Mammary epithelial cell (primary cell): ENCODE measurements around the gene CD81.

ENCODE experiments used
- EZH2 ChIP-seq: IDR thresholded peaks from 2 replicates; pipeline ENCODE4 v1.6.1; 2012; ENCODE audit warnings: low read length, inconsistent platforms, borderline replicate concordance
- TF ChIP-seq, protein P1 (sequence below), 2 donors: IDR thresholded peaks in 1 of 2; conservative IDR thresholded peaks in 1 of 2; 2 replicates each; pipeline ENCODE4 v1.5.1; 2011 to 2012; ENCODE audit warnings: inconsistent platforms in 2 of 2, low read length in 2 of 2, mild to moderate bottlenecking in 2 of 2, control low read depth in 1 of 2, low read depth in 1 of 2; ENCODE audit not compliant: insufficient read depth in 1 of 2; ENCODE audit errors: extremely low read depth in 1 of 2

DNA sequence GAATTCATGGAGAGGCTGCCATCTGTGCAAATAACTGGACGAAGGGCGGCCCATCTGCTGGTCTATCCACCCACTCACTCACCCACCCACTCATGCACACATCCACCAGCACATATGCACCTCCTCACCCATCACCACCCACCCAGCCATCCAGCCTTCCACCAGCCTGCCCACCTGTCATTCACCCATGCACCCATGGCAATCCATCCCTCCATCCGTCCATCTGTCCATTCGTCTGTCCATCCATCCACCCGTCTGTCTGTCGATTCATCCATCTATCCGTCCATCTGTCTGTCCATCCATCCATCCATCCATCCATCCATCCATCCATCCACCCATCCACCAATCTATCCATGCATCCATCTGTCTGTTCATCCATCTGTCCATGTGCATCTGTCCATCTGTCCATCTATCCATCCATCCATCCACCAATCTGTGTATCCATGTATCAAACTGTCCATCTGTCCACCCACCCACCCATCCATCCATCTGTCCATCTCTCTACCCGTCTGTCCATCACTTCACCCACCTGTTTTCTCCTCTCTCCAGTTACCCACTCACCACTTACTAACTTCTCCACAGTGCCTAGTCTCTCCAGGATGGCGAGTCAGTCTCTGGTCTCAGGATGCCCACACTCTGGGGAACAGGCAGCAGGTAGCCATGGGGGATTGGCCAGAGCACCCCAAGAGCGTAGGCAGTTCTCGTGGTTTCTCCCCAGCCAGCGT lies 58.3 kb downstream of the CD81 start:
- TF ChIP-seq EZH2 = no peak
- TF ChIP-seq, protein P1, sequence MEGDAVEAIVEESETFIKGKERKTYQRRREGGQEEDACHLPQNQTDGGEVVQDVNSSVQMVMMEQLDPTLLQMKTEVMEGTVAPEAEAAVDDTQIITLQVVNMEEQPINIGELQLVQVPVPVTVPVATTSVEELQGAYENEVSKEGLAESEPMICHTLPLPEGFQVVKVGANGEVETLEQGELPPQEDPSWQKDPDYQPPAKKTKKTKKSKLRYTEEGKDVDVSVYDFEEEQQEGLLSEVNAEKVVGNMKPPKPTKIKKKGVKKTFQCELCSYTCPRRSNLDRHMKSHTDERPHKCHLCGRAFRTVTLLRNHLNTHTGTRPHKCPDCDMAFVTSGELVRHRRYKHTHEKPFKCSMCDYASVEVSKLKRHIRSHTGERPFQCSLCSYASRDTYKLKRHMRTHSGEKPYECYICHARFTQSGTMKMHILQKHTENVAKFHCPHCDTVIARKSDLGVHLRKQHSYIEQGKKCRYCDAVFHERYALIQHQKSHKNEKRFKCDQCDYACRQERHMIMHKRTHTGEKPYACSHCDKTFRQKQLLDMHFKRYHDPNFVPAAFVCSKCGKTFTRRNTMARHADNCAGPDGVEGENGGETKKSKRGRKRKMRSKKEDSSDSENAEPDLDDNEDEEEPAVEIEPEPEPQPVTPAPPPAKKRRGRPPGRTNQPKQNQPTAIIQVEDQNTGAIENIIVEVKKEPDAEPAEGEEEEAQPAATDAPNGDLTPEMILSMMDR (conservative IDR thresholded peaks at IDR 0.05 in 1 of 2, IDR thresholded peaks at IDR 0.05 in 1 of 2; ENCODE audit: extremely low read depth in 1 of 2, insufficient read depth in 1 of 2, low read depth in 1 of 2, low read length in 2 of 2) = no peak
